HPDE6-E6E7 (cell line): ENCODE results near the gene ZNF341.

Source experiments
- DNase-seq: peaks from one replicate; pipeline ENCODE4 v3.0.0; 2011; ENCODE audit warnings: missing footprints; ENCODE audit errors: extremely low spot score

ZNF341 gene

GRCh38 chr20:33701629-33702450 is 30.0 kb upstream of the ZNF341 start:
- no peak for DNase-seq

GRCh38 chr20:33702861-33703260 is 28.9 kb upstream of the ZNF341 start:
- DNase-seq, result no peak

GRCh38 chr20:33703498-33704137 is 28.2 kb upstream of the ZNF341 start:
- DNase-seq, result no peak

- DNase-seq, result no peak
These were observed 27.4 kb upstream of the ZNF341 start for GRCh38 chr20:33704197-33704924.

- DNase-seq, result no peak
These were observed 24.1 kb upstream of the ZNF341 start for GRCh38 chr20:33707668-33708067.

DNA sequence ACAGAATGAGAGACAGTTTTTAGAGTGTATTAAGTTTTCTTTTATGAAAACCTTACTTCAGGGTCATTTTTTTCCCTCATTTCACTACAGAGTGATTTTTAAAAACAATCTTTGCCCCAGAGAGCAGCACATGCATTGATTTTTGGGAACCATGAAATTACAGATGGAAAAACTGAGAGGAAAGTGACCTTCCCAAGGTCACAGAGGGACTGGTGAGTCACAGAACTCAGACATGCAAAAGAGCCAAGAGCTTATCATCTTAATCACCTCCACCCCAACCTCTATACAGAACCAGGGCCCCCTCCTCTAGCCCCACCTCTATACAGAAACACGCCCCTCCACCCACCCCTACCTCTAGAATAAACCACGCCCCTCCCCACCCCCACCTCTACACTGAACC is 22.4 kb upstream of the ZNF341 start:
- no peak for DNase-seq

DNA sequence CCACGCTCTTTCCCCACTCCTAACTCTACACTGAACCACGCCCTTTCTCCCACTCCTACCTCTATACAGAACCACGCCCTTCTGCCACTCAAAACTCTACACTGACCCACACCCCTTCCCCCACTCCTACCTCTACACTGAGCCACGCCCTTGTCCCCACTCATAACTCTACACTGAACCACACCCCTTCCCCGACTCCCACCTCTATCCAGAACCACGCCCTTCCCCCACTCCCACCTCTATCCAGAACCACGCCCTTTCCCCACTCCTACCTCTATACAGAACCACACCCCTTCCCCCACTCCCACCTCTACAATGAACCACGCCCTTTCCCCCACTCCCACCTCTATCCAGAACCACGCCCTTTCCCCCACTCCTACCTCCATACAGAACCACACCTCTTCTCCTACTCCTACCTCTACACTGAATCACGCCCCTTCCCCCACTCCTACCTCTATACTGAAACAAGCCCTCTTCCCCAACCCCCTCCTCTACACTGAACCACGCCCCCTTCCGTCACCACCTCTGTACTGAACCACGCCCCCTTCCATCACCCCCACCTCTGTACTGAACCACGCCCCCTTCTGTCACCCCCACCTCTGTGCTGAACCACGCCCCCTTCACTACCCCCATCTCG is 21.8 kb upstream of the ZNF341 start:
- DNase-seq, result no peak

DNA sequence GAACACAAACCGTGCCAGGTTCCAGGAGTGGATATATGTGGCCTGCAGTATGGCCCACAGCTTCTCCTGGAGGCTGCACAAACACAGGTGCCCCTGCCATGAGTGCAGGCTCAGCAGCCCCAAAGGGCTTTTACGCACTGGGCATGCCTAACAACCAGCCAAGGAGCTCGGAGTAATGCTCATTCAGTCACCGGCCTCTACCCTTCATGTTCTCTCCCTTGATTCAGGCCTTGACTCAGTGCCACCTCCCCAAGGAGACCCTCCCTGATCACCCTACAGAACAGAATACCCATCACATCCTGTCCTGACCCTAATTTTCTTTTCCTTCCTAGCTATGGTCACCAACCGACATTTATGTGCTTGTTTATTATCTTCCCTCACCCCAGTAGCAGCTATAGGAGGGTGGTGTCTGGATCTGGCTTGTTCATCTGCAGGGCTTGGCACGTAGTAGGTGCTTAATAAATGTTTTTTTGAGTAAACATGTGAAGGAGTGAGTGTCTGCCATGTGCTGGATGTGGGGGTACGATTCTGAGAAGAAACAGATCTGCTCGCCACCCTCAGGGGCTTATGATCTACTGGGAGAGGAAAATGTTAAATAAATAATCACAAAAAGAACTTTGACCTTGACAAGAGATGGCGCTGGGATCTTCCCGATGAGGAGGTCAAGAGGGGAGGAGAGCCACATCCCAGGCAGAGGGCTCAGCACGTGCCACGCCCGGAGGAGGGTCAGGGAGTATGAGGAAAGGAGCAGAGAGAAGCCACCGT is 20.9 kb upstream of the ZNF341 start:
- DNase-seq, result no peak

- DNase-seq, result no peak
These were observed 20.4 kb upstream of the ZNF341 start for GRCh38 chr20:33711446-33711738.

DNA sequence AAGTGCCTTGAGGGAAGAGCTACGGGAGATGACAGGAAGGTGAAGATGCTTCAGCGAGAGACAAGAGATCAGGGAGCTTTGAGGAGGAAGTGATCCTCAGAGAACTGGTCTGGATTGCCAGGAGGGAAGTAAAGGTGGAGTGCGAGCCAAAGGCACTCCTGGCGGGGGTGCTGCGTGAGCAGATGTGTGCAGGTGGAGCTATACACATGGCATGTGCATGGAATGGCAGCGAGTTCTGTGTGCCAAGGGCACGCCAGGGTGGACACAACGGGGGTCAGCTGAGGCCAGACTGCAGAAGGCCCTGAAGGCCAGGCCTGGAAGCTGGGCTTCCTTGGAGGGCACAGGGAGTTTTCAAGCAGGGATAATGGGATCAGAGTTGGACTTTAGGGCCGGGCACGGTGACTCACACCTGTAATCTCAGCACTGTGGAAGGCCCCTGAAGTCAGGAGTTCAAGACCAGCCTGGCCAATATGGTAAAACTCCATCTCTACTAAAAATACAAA is 17.9 kb upstream of the ZNF341 start:
- no peak for DNase-seq

DNA sequence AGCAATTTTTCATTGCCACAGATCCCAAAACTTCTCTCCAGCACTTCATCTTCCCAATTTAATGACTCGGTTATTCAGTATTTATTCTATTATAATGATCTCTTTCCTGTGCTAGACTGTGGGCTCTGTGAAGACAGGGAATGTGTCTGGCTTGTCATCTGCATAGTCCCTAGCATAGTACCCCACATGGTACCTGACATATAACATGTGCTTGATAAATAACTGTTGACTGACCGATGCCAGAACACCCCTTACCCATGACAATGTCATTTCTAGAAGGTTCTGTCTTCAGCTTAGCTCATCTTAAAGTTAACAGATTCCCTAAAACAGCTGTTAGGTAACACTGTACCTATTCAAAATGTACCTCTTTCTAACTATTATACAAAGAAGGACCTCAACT is 15.3 kb upstream of the ZNF341 start:
- no peak for DNase-seq

GRCh38 chr20:33719277-33719988 is 12.4 kb upstream of the ZNF341 start:
- DNase-seq, result no peak

- DNase-seq, result peak; percentile 100
These were observed 11.6 kb upstream of the ZNF341 start, which contains the start of gene PXMP4 for GRCh38 chr20:33719989-33720709. TSS of gene PXMP4 (minus strand) at chr20:33720310. CDS start at chr20:33720207, 103 bp downstream.

DNA sequence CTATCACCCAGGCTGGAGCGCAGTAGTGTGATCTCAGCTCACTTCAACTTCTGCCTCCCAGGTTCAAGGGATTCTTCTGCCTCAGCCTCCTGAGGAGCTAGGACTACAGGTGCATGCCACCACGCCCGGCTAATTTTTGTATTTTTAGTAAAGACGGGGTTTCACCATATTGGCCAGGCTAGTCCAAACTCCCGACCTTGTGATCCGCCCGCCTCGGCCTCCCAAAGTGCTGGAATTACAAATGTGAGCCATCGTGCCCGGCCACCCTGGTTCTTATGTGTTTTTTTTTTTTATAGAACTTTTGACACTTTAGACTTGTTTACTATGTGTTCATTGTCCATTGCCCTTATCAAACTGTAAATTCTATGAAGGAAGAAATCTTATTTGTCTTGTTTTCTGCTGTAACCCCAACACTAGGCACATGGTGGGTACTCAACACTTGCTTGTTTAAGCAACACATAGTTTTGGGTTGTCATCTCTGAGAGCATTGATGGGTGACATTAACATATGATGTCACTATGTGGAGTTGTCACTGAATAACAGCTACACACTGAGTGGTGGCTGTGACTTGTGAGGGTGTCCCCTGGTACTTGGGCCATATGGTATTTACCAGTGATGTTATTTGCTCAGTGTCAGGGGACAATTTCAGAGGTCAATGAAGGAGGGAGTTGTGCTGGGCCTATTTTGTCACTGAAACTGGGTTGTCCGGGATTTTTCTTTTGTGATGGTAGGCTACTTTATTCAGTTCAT is 10.2 kb upstream of the ZNF341 start:
- no peak for DNase-seq

DNA sequence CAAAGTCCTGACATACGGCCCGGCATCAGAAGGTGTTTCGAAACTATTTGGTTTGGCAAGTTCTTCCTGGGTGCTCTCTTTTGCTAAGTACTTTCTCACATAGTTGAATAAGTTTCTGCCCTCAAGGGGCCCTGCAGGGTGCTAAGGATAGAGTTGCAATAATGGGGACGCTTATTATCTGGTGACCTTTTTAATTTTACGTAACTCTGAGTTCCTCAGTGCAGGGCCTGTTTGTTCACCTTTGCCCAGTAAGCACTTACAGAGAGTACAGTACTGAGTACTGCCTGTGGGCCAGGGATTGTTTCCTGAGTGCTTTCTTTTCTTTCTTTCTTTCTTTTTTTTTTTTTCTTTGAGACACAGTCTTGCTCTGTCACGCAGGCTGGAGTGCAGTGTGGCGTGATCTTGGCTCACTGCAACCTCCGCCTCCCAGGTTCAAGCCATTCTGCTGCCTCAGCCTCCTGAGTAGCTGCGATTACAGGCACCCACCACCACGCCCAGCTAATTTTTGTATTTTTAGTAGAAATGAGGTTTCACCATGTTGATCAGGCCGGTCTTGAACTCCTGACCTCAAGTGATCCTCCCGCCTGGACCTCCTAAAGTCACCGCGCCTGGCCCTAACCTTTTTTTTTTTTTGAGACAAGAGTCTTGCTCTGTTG is 7.2 kb upstream of the ZNF341 start:
- no peak for DNase-seq

DNA sequence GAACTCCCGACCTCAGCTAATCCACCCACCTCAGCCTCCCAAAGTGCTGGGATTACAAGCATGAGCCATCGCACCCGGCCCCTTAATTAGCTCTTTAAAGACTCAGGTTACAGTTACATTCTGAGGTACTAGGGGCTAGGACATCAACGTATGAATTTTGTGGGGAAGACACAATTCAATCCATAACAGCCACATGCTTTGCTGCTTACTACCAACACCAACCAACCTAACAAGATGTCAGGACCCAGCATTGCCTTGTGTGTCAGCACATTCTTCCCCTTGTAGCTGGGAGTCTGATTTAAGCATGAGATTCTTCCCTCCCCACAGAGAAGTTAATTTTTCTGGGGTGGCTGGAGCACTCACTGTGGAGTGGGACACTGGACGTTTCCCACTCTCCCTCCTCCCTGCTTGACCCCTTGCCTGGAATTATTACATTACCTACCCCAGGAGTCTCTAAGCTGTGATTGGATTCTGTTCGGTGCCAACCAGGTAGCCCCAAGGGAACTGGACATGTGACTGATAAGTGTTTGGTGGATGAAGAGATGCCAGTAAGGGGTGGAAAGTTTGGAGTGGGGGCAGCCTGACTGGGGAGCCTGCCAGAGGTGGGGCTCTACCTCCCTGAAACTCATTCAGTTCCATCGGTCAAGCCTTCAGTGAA is 6.1 kb upstream of the ZNF341 start:
- DNase-seq, result no peak

GRCh38 chr20:33727115-33727479 is 4.7 kb upstream of the ZNF341 start:
- no peak for DNase-seq

- no peak for DNase-seq
These were observed 4.0 kb upstream of the ZNF341 start for GRCh38 chr20:33727806-33728205.
